ENCODE results near the gene PCDHGC5.

DNA sequence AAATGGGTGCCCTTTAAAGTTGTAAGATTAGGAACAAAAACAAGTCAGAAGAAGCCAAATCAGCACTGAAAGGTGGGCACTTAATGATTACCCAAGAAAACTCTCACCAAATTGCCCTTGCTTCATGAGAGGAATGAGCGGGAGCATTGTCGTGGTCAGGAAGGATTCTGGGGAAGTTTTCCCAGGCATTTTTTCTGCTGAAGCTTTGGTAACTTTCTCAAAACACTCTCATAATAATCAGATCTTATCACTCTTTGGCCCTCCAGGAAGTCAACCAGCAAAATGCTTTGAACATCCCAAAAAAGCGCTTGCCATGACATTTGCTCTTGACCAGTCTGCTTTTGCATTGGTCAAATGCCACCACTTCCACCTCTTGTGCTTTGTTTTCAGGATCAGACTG lies 23.5 kb upstream of the PCDHGC5 start:
- TF ChIP-seq POLR2AphosphoS5 (IDR thresholded peaks at IDR 0.05; ENCODE audit: borderline replicate concordance, low read depth, low read length) = no peak
- TF ChIP-seq EZH2 (IDR thresholded peaks at IDR 0.05) = no peak
- TF ChIP-seq FOXP2 (optimal IDR thresholded peaks at IDR 0.05; ENCODE audit: control extremely low read depth, extremely low read length, insufficient read depth) = no peak
